ENCODE results near the gene RAB41.

The RAB41 gene

GRCh38 chrX:70254909-70255308 lies 27.1 kb upstream of the RAB41 start:
- H3K4me3 ChIP-seq (ENCODE audit: low read depth, low read length): no peak overlapping the region
- no peaks in the 10 kb centered on the region for H3K36me3 ChIP-seq (ENCODE audit: control insufficient read depth in 2 of 2, insufficient read depth in 1 of 2, low read length in 2 of 2)
- H3K4me1 ChIP-seq (ENCODE audit: control insufficient read depth, insufficient read depth, low read length): no peaks in the 10 kb centered on the region
- ChIA-PET CTCF (interaction anchor here (1.0 kb wide), 1 partner anchor 8 kb away, joined by 3 read pairs; no protein-coding TSS in a partner anchor), POLR2A (no interaction called here)
- no peak overlapping the region for H3K27ac ChIP-seq (ENCODE audit: extremely low read depth, low read depth, low read length)
- H3K9me3 ChIP-seq (ENCODE audit: control insufficient read depth, insufficient read depth, low read depth, low read length): no peaks in the 10 kb centered on the region; the same call in none of the 2 replicates
- TF ChIP-seq GLIS1 (tag by site-specific recombination; IDR thresholded peaks at IDR 0.05) (no peak), ZBTB6 (tag by site-specific recombination; IDR thresholded peaks at IDR 0.05) (no peak)

GRCh38 chrX:70255452-70255851 lies 26.5 kb upstream of the RAB41 start:
- TF ChIP-seq ZNF580 (tag by site-specific recombination; IDR thresholded peaks at IDR 0.05) (no peak), ZNF211 (tag by site-specific recombination; IDR thresholded peaks at IDR 0.05; ENCODE audit: low read depth) (no peak)
- Histone ChIP-seq H3K36me3 (ENCODE audit: control insufficient read depth in 2 of 2, insufficient read depth in 1 of 2, low read length in 2 of 2) (no peaks in the 10 kb centered on the region), H3K4me3 (ENCODE audit: low read depth, low read length) (no peak overlapping the region), H3K9me3 (ENCODE audit: control insufficient read depth, insufficient read depth, low read depth, low read length) (no peaks in the 10 kb centered on the region; the same call in none of the 2 replicates), H3K4me1 (ENCODE audit: control insufficient read depth, insufficient read depth, low read length) (no peaks in the 10 kb centered on the region), H3K27ac (ENCODE audit: extremely low read depth, low read depth, low read length) (no peak overlapping the region)
- ChIA-PET CTCF (no interaction called here), POLR2A (no interaction called here)

- TF ChIP-seq SETDB1 (IDR thresholded peaks at IDR 0.05; ENCODE audit: insufficient read length, low read length): no peak
- TF ChIP-seq KLF1 (tag by site-specific recombination; IDR thresholded peaks at IDR 0.05): peak; percentile 87
- no peak for TF ChIP-seq ZBTB17 (tag by site-specific recombination; IDR thresholded peaks at IDR 0.05)
- Histone ChIP-seq H3K9me3 (ENCODE audit: control insufficient read depth, insufficient read depth, low read depth, low read length) (no peaks in the 10 kb centered on the region; the same call in none of the 2 replicates), H3K4me1 (ENCODE audit: control insufficient read depth, insufficient read depth, low read length) (no peaks in the 10 kb centered on the region), H3K27ac (ENCODE audit: extremely low read depth, low read depth, low read length) (no peak overlapping the region), H3K4me3 (ENCODE audit: low read depth, low read length) (no peak overlapping the region), H3K36me3 (ENCODE audit: control insufficient read depth in 2 of 2, insufficient read depth in 1 of 2, low read length in 2 of 2) (no peaks in the 10 kb centered on the region)
- ChIA-PET CTCF (interaction anchor here (0.6 to 1.3 kb wide), 5 partner anchors 34 to 125 kb away, joined by 3 to 4 read pairs (median 3); no protein-coding TSS in a partner anchor), POLR2A (no interaction called here)
Observed at GRCh38 chrX:70257423-70258288, 24.3 kb upstream of the RAB41 start.

- H3K36me3 ChIP-seq (ENCODE audit: control insufficient read depth in 2 of 2, insufficient read depth in 1 of 2, low read length in 2 of 2): no peaks in the 10 kb centered on the region
- POLR2A ChIA-PET: no interaction called here
- H3K9me3 ChIP-seq (ENCODE audit: control insufficient read depth, insufficient read depth, low read depth, low read length): no peaks in the 10 kb centered on the region
- H3K4me1 ChIP-seq (ENCODE audit: control insufficient read depth, insufficient read depth, low read length): no peaks in the 10 kb centered on the region
- CTCF ChIA-PET: interaction anchor here (0.7 to 1.1 kb wide), 2 partner anchors 127 to 130 kb away, joined by 3 read pairs; partner anchors contain the start of gene IGBP1
- H3K4me3 ChIP-seq (ENCODE audit: low read depth, low read length): no peak within 1 kb of the TSS
- H3K27ac ChIP-seq (ENCODE audit: extremely low read depth, low read depth, low read length): no peak within 1 kb of the TSS
- TF ChIP-seq REPIN1 (tag by site-specific recombination; IDR thresholded peaks at IDR 0.05; ENCODE audit: low read depth): no peak
- TF ChIP-seq INSM2 (tag by site-specific recombination; IDR thresholded peaks at IDR 0.05): no peak
- TF ChIP-seq EGR2 (tag by site-specific recombination; IDR thresholded peaks at IDR 0.05; ENCODE audit: low read depth): no peak
- TF ChIP-seq FEZF1 (tag by site-specific recombination; IDR thresholded peaks at IDR 0.05): no peak
- TF ChIP-seq ZNF211 (tag by site-specific recombination; IDR thresholded peaks at IDR 0.05; ENCODE audit: low read depth): no peak
- TF ChIP-seq PATZ1 (tag by site-specific recombination; IDR thresholded peaks at IDR 0.05): no peak
- TF ChIP-seq GLI4 (tag by site-specific recombination; IDR thresholded peaks at IDR 0.05): no peak
- TF ChIP-seq SCRT2 (tag by site-specific recombination; IDR thresholded peaks at IDR 0.05): no peak
- no peak for TF ChIP-seq ZNF518A (tag by site-specific recombination; conservative IDR thresholded peaks at IDR 0.05; ENCODE audit: low read depth)
- TF ChIP-seq TCF7L2 (IDR thresholded peaks at IDR 0.05; ENCODE audit: borderline replicate concordance, low read depth, low read length): no peak
Observed at GRCh38 chrX:70260104-70260503, 21.9 kb upstream of the RAB41 start, which contains the start of gene P2RY4. P2RY4 (minus strand) TSS chrX:70260204; CDS start chrX:70259624, 580 bp downstream.

Measured in HEK293 (cell line).